ENCODE data around the gene MSL2. TPM values are rescaled to one million over a fixed set of nuclear protein-coding genes. Genes with fewer than 3 reads are reported as not detected.
"Not testable (repeated sequence)": the region's sequence is repeated elsewhere in the genome, so short reads cannot be mapped to it uniquely, and the experiment has no call there.

Gene MSL2
- total RNA-seq, 1 experiment from 2014 or later = 28.5 TPM

- Histone ChIP-seq H3K4me3 (ENCODE audit: low read depth, low read length) (no peak overlapping the region), H3K4me1 (no peaks in the 10 kb centered on the region), H3K9me3 (no peaks in the 10 kb centered on the region), H3K27me3 (replicated peaks; ENCODE audit: control insufficient read depth, insufficient read depth, low read length) (no peaks in the 10 kb centered on the region), H3K36me3 (ENCODE audit: control insufficient read depth, insufficient read depth, low read length) (no peaks in the 10 kb centered on the region)
- Mint-ChIP-seq H3K27ac (ENCODE audit: unreplicated experiment) (no peak overlapping the region), H3K9me3 (ENCODE audit: unreplicated experiment) (no peaks in the 10 kb centered on the region), H3K4me3 (ENCODE audit: unreplicated experiment) (no peak overlapping the region), H3K4me1 (ENCODE audit: low read depth, unreplicated experiment) (no peaks in the 10 kb centered on the region), H3K27me3 (ENCODE audit: insufficient read depth, unreplicated experiment) (no peaks in the 10 kb centered on the region), H3K36me3 (ENCODE audit: insufficient read depth, unreplicated experiment) (no peaks in the 10 kb centered on the region)
- ChIA-PET POLR2A (no interaction called here), CTCF (no interaction called here)
- BruUV-seq (replicated peaks) = no TSS peak
- no peak for TF ChIP-seq CTCF (IDR thresholded peaks at IDR 0.05; ENCODE audit: insufficient read depth in 1 of 2, low read depth in 1 of 2, low read length in 1 of 2, severe bottlenecking in 1 of 2, unreplicated experiment in 1 of 2)
- intact Hi-C loops (cut with micrococcal nuclease; ENCODE audit: unreplicated experiment) = no loop called here
- no peak for DNase-seq
Observed at GRCh38 chr3:136209921-136210320, 13.8 kb upstream of the MSL2 start.

DNA sequence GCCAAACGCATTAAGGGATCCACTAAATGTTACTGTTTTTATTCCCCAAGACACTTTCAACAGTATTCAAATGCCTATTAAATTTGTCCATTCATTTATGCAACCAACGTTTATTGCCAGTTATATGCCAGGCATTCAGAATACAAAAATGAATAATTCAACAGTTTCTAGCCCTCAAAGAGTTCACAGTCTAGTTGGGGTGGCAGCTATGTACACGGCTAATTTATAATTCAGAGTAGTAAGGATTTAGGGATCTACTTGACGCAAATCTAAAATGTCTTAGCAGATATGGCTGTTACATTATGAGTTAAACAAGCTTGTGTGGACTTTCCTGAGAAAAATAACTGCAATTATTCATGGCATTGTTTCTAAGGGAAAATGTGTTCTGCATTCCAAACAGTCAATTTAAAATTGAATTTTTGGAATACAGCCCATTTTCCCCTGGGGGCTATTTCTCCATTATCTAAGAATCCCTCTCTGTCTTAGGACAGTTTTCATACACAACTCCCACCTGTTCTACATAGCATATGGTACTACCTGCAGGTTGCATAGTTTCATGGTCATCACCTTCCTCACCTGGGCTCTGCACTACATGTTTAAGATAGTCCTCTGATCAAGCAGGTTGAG is 11.5 kb upstream of the MSL2 start:
- Mint-ChIP-seq H3K4me3 (ENCODE audit: unreplicated experiment) (no peak overlapping the region), H3K4me1 (ENCODE audit: low read depth, unreplicated experiment) (no peaks in the 10 kb centered on the region), H3K36me3 (ENCODE audit: insufficient read depth, unreplicated experiment) (no peaks in the 10 kb centered on the region), H3K9me3 (ENCODE audit: unreplicated experiment) (no peaks in the 10 kb centered on the region), H3K27me3 (ENCODE audit: insufficient read depth, unreplicated experiment) (no peaks in the 10 kb centered on the region), H3K27ac (ENCODE audit: unreplicated experiment) (no peak overlapping the region)
- Histone ChIP-seq H3K9me3 (no peaks in the 10 kb centered on the region), H3K4me3 (ENCODE audit: low read depth, low read length) (no peak overlapping the region), H3K36me3 (ENCODE audit: control insufficient read depth, insufficient read depth, low read length) (no peaks in the 10 kb centered on the region), H3K4me1 (no peaks in the 10 kb centered on the region), H3K27me3 (replicated peaks; ENCODE audit: control insufficient read depth, insufficient read depth, low read length) (no peaks in the 10 kb centered on the region)
- ChIA-PET CTCF (no interaction called here), POLR2A (no interaction called here)
- BruUV-seq (replicated peaks) = no TSS peak
- intact Hi-C loops (cut with micrococcal nuclease; ENCODE audit: unreplicated experiment) = no loop called here
- no peak for DNase-seq
- TF ChIP-seq CTCF (IDR thresholded peaks at IDR 0.05; ENCODE audit: insufficient read depth in 1 of 2, low read depth in 1 of 2, low read length in 1 of 2, severe bottlenecking in 1 of 2, unreplicated experiment in 1 of 2) = no peak

- H3K4me1 Mint-ChIP-seq (ENCODE audit: low read depth, unreplicated experiment); H3K27ac Mint-ChIP-seq (ENCODE audit: unreplicated experiment); H3K4me3 ChIP-seq (ENCODE audit: low read depth, low read length); CTCF ChIA-PET; POLR2A ChIA-PET; H3K9me3 Mint-ChIP-seq (ENCODE audit: unreplicated experiment); H3K27me3 ChIP-seq (replicated peaks; ENCODE audit: control insufficient read depth, insufficient read depth, low read length); H3K9me3 ChIP-seq; DNase-seq; H3K4me3 Mint-ChIP-seq (ENCODE audit: unreplicated experiment); H3K27me3 Mint-ChIP-seq (ENCODE audit: insufficient read depth, unreplicated experiment); BruUV-seq (replicated peaks); H3K36me3 ChIP-seq (ENCODE audit: control insufficient read depth, insufficient read depth, low read length): not testable (repeated sequence)
- peaks cover 30% of the 10 kb centered on the region for H3K36me3 Mint-ChIP-seq (ENCODE audit: insufficient read depth, unreplicated experiment)
- intact Hi-C loops (cut with micrococcal nuclease; ENCODE audit: unreplicated experiment) = loop anchor here (10.0 kb wide), 1 partner anchor 146 kb away; no protein-coding TSS in a partner anchor
- peaks cover 12% of the 10 kb centered on the region; the same call in 1 of the 2 replicates for H3K4me1 ChIP-seq
Observed at GRCh38 chr3:136199219-136199618, 3.1 kb upstream of the MSL2 start.

- BruUV-seq (replicated peaks); H3K9me3 ChIP-seq; H3K27me3 ChIP-seq (replicated peaks; ENCODE audit: control insufficient read depth, insufficient read depth, low read length); POLR2A ChIA-PET; H3K4me1 Mint-ChIP-seq (ENCODE audit: low read depth, unreplicated experiment); CTCF ChIA-PET; DNase-seq; H3K4me3 ChIP-seq (ENCODE audit: low read depth, low read length); H3K9me3 Mint-ChIP-seq (ENCODE audit: unreplicated experiment); H3K27ac Mint-ChIP-seq (ENCODE audit: unreplicated experiment); H3K27me3 Mint-ChIP-seq (ENCODE audit: insufficient read depth, unreplicated experiment); H3K36me3 ChIP-seq (ENCODE audit: control insufficient read depth, insufficient read depth, low read length): not testable (repeated sequence)
- intact Hi-C loops (cut with micrococcal nuclease; ENCODE audit: unreplicated experiment) = loop anchor here (10.0 kb wide), 1 partner anchor 146 kb away; no protein-coding TSS in a partner anchor
- Mint-ChIP-seq H3K4me3 (ENCODE audit: unreplicated experiment) (peak overlapping the region; percentile 86), H3K36me3 (ENCODE audit: insufficient read depth, unreplicated experiment) (peaks cover 34% of the 10 kb centered on the region)
- peaks cover 12% of the 10 kb centered on the region; the same call in 1 of the 2 replicates for H3K4me1 ChIP-seq
Observed at GRCh38 chr3:136198462-136199078, 2.4 kb upstream of the MSL2 start.

Data from Caco-2 (cell line).